Mesendoderm (in vitro differentiated cells): ENCODE measurements around the gene THSD7B.

Experiments used
- DNase-seq: peaks from one replicate; pipeline ENCODE4 v3.0.0; 2013
- H2AK5ac ChIP-seq: 2 replicates; pipeline ENCODE4 v1.6.1; 2013; ENCODE audit warnings: low read length, inconsistent platforms
- H2BK120ac ChIP-seq: 2 replicates; pipeline ENCODE4 v1.6.1; 2013; ENCODE audit warnings: low read depth, mild to moderate bottlenecking, low read length, moderate library complexity, mixed read lengths
- H2BK15ac ChIP-seq: replicated peaks from 2 replicates; pipeline ENCODE4 v1.6.1; 2013; ENCODE audit warnings: low read depth, mild to moderate bottlenecking, moderate library complexity
- H2BK5ac ChIP-seq: 2 replicates; pipeline ENCODE4 v1.6.1; 2013; ENCODE audit warnings: low read length, inconsistent platforms
- H3K18ac ChIP-seq: 2 replicates; pipeline ENCODE4 v1.6.1; 2013; ENCODE audit warnings: mild to moderate bottlenecking, low read length, mixed read lengths
- H3K23ac ChIP-seq: one replicate; pipeline ENCODE4 v1.6.1; 2013; ENCODE audit warnings: low read length
- H3K27ac ChIP-seq: 2 replicates; pipeline ENCODE4 v1.5.1; 2013; ENCODE audit warnings: low read depth, mild to moderate bottlenecking, inconsistent platforms, low read length, moderate library complexity
- H3K27me3 ChIP-seq: 2 replicates; pipeline ENCODE4 v1.6.1; 2013; ENCODE audit warnings: low read length, control low read depth, mild to moderate bottlenecking, inconsistent platforms; ENCODE audit not compliant: insufficient read depth, poor library complexity
- H3K36me3 ChIP-seq: 2 replicates; pipeline ENCODE4 v1.6.1; 2013; ENCODE audit warnings: low read length, inconsistent platforms; ENCODE audit not compliant: control insufficient read depth, insufficient read depth
- H3K4ac ChIP-seq: one replicate; pipeline ENCODE4 v1.6.1; 2013; ENCODE audit warnings: low read depth, mild to moderate bottlenecking, low read length, moderate library complexity
- H3K4me1 ChIP-seq: 2 replicates; pipeline ENCODE4 v1.6.1; 2013; ENCODE audit warnings: low read depth, low read length, inconsistent platforms; ENCODE audit not compliant: control insufficient read depth
- H3K4me2 ChIP-seq: 2 replicates; pipeline ENCODE4 v1.6.1; 2013; ENCODE audit warnings: low read length
- H3K4me3 ChIP-seq: 2 replicates; pipeline ENCODE4 v1.5.1; 2013; ENCODE audit warnings: mild to moderate bottlenecking, low read length
- H3K56ac ChIP-seq: one replicate; pipeline ENCODE4 v1.6.1; 2013; ENCODE audit warnings: low read length
- H3K79me1 ChIP-seq: 2 replicates; pipeline ENCODE4 v1.6.1; 2013; ENCODE audit warnings: low read length, inconsistent platforms
- H3K79me2 ChIP-seq: 2 replicates; pipeline ENCODE4 v1.6.1; 2013; ENCODE audit warnings: mild to moderate bottlenecking, low read length; ENCODE audit not compliant: control insufficient read depth, insufficient read depth
- H3K9ac ChIP-seq: 2 replicates; pipeline ENCODE4 v1.6.1; 2013; ENCODE audit warnings: low read length, inconsistent platforms
- H4K5ac ChIP-seq: one replicate; pipeline ENCODE4 v1.6.1; 2013; ENCODE audit warnings: low read length
- H4K8ac ChIP-seq: one replicate; pipeline ENCODE4 v1.6.1; 2013; ENCODE audit warnings: low read depth, mild to moderate bottlenecking, control low read depth, low read length, moderate library complexity
- WGBS: extraction: QIAGEN DNeasy Blood & Tissue Kit; methylation state at CpG from one replicate; pipeline ENCODE4 v1.1.7; 2013; ENCODE audit warnings: low lambda C conversion rate, missing lambda C conversion rate; ENCODE audit not compliant: insufficient coverage; ENCODE audit errors: extremely low coverage; 5-methylcytosine and 5-hydroxymethylcytosine counted together

Gene THSD7B

DNA sequence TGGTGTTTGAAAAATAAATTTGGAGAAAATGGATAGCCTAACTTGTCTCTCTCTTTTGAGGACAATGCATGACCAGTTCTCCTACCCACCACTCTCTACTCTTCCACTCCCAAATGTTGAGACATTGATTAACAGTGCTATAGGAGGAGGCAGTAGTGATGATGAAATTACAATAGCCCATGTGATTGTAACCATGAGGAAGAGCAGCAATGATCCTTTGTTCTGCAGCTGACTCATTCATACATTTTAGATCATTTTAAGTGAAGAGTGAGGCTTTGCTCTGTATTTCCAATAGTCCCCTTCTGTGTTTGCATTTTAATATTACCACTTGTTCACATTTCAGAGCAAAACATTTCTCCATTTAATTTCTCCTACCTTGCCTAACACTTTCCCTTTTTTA, 592.3 kb downstream of the THSD7B start:
- no peak for DNase-seq
- no peak overlapping the region for H3K4ac ChIP-seq
- no peaks in the 10 kb centered on the region for H3K79me2 ChIP-seq

DNA sequence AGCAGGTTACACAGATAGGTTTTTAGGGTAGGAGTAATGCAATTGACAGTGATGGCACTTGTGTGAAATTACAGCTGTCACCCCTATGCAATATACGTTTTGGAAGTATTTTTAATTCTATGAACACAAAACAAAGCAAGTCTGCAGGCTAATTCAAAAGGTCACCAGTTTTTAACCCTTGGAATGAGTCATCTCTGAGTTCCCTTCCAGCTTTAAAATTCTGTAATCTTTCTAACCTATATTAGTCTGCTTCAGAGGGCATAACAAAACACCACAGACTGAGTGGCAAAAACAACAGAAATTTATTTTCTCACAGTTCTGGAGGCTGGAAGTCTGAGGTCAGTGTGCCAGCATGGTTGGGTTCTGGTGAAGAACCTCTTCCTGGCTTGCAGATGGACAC, 602.0 kb downstream of the THSD7B start:
- Histone ChIP-seq H3K79me2 (no peaks in the 10 kb centered on the region), H3K4me3 (no peak overlapping the region), H3K4me1 (no peaks in the 10 kb centered on the region), H3K36me3 (no peaks in the 10 kb centered on the region), H3K4ac (no peak overlapping the region), H3K9ac (no peak overlapping the region), H4K5ac (no peak overlapping the region), H2AK5ac (no peak overlapping the region), H3K23ac (no peak overlapping the region), H3K56ac (no peak overlapping the region), H3K4me2 (no peak overlapping the region), H4K8ac (no peak overlapping the region), H3K79me1 (no peaks in the 10 kb centered on the region), H2BK5ac (no peak overlapping the region), H3K27ac (no peak overlapping the region), H3K27me3 (no peaks in the 10 kb centered on the region), H2BK120ac (no peak overlapping the region), H2BK15ac (no peak overlapping the region), H3K18ac (no peak overlapping the region)
- DNase-seq: no peak
- no CpG with 5 or more reads among the region's 1 CpG for whole genome bisulfite sequencing

More for the DNA sequence above, 592.3 kb downstream of the THSD7B start:
- H3K23ac ChIP-seq: no peak overlapping the region
- no peaks in the 10 kb centered on the region for H3K79me1 ChIP-seq
- no peak overlapping the region for H2BK15ac ChIP-seq
- no peak overlapping the region for H4K5ac ChIP-seq
- H4K8ac ChIP-seq: no peak overlapping the region
- H3K4me1 ChIP-seq: no peaks in the 10 kb centered on the region
- no peak overlapping the region for H3K56ac ChIP-seq
- H3K4me3 ChIP-seq: no peak overlapping the region
- H2AK5ac ChIP-seq: no peak overlapping the region
- no peak overlapping the region for H2BK5ac ChIP-seq
- H3K4me2 ChIP-seq: no peak overlapping the region
- H3K18ac ChIP-seq: no peak overlapping the region
- no peak overlapping the region for H3K27ac ChIP-seq
- H3K9ac ChIP-seq: no peak overlapping the region
- H3K27me3 ChIP-seq: no peaks in the 10 kb centered on the region
- H2BK120ac ChIP-seq: no peak overlapping the region
- no peaks in the 10 kb centered on the region for H3K36me3 ChIP-seq

DNA sequence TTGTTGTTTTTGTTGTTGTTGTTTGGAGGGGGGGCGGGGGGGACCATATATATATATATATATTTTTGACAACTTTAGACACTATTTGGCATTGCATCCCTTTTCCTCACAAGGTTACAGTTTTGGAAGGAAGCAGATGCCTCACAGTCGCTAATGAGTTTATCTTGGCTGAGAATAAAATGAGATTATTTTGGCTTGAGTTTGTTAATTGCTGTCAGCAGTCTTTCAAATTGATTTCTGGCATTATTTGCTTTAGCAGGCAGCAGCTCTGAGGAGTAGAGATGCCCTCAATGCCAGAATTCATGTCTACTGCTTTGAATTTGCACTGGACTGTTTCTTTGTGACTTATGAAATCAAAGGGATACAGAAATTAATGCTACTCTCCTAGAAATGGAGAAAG, 603.8 kb downstream of the THSD7B start:
- Histone ChIP-seq H3K4me2 (no peak overlapping the region), H3K4me3 (no peak overlapping the region), H3K36me3 (no peaks in the 10 kb centered on the region), H3K79me1 (no peaks in the 10 kb centered on the region), H3K4ac (no peak overlapping the region), H3K79me2 (no peaks in the 10 kb centered on the region), H3K27ac (no peak overlapping the region), H3K27me3 (no peaks in the 10 kb centered on the region), H3K56ac (no peak overlapping the region), H3K23ac (no peak overlapping the region), H3K9ac (no peak overlapping the region), H4K5ac (no peak overlapping the region), H2BK120ac (no peak overlapping the region), H3K18ac (no peak overlapping the region), H2BK5ac (no peak overlapping the region), H3K4me1 (no peaks in the 10 kb centered on the region), H4K8ac (no peak overlapping the region), H2AK5ac (no peak overlapping the region), H2BK15ac (no peak overlapping the region)
- no CpG with 5 or more reads among the region's 2 CpGs for WGBS
- DNase-seq: peak; percentile 14

DNA sequence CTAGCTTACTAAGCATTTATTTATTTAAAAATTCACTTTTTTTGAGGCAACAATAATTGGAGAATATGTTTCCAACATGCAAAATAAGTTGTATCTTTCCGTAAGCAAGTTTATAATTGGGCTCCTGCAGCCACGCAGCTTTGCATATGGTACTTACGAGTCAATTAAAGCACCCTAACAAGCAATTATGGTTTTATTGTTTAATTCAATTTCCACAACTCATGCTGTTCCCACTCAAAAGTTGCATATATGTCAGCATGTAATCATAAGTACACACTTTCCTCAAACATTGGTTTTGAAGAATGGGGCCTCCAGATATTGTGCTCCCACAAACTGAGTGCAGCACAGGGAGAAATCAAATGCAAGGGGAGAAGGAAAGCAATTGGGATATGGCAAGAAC, 613.8 kb downstream of the THSD7B start:
- no peak overlapping the region for H3K27ac ChIP-seq
- H2BK15ac ChIP-seq: no peak overlapping the region
- H3K9ac ChIP-seq: no peak overlapping the region
- no peaks in the 10 kb centered on the region for H3K79me1 ChIP-seq
- DNase-seq: no peak
- no peaks in the 10 kb centered on the region for H3K79me2 ChIP-seq
- H2BK5ac ChIP-seq: no peak overlapping the region
- H3K18ac ChIP-seq: no peak overlapping the region
- H3K27me3 ChIP-seq: no peaks in the 10 kb centered on the region
- H3K4me3 ChIP-seq: no peak overlapping the region
- H3K36me3 ChIP-seq: no peaks in the 10 kb centered on the region
- no CpG with 5 or more reads among the region's 3 CpGs for WGBS
- H4K8ac ChIP-seq: no peak overlapping the region
- H4K5ac ChIP-seq: no peak overlapping the region
- no peaks in the 10 kb centered on the region for H3K4me1 ChIP-seq
- no peak overlapping the region for H2BK120ac ChIP-seq
- no peak overlapping the region for H3K23ac ChIP-seq
- no peak overlapping the region for H2AK5ac ChIP-seq
- no peak overlapping the region for H3K4me2 ChIP-seq
- no peak overlapping the region for H3K4ac ChIP-seq
- H3K56ac ChIP-seq: no peak overlapping the region

DNA sequence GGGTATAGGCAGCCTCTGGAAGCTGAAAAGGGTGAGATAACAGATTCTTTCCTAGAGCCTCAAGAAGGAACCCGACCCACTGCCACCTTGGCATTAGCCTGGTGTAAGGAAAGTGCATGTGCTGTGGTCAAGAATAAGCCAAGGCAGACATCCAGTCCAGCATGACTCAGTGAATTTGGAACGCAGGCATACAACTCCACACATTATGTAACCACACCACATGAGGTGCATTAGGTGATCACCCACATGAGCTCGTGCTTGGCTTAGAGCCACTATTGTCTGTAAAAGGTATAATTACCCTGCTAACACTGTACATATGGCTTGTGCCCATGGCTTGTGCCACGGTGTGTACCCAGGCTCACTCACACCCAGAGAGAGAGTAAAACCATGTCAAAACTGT, 615.3 kb downstream of the THSD7B start:
- H3K27ac ChIP-seq: no peak overlapping the region
- no peaks in the 10 kb centered on the region for H3K79me1 ChIP-seq
- H4K8ac ChIP-seq: no peak overlapping the region
- WGBS: no CpG with 5 or more reads among the region's 4 CpGs
- H3K4me2 ChIP-seq: no peak overlapping the region
- H3K27me3 ChIP-seq: no peaks in the 10 kb centered on the region
- no peak overlapping the region for H4K5ac ChIP-seq
- H3K56ac ChIP-seq: no peak overlapping the region
- no peak overlapping the region for H2AK5ac ChIP-seq
- H3K23ac ChIP-seq: no peak overlapping the region
- no peaks in the 10 kb centered on the region for H3K4me1 ChIP-seq
- H3K18ac ChIP-seq: no peak overlapping the region
- no peak for DNase-seq
- H2BK15ac ChIP-seq: no peak overlapping the region
- no peak overlapping the region for H2BK120ac ChIP-seq
- H3K4me3 ChIP-seq: no peak overlapping the region
- H3K79me2 ChIP-seq: no peaks in the 10 kb centered on the region
- H3K4ac ChIP-seq: no peak overlapping the region
- H3K36me3 ChIP-seq: no peaks in the 10 kb centered on the region
- no peak overlapping the region for H3K9ac ChIP-seq
- H2BK5ac ChIP-seq: no peak overlapping the region

DNA sequence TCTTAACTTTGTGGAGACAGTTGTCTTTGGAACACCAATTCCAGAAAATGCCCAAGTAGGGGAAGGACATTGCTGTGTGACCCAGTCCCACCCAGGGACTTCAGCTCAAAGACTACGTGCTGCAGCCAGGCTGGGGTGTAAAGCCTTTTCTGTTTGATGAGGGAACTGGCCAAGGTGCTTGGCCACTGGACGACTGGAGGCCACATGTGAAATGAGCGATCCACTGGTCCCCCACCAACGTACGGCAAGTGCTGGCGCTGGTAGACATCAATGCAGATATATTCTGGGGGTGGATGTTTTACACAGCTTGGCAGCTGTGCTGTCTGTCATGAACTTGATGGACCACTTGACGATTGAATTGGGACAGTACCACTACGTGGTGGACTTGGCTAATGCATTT, 616.4 kb downstream of the THSD7B start:
- no CpG with 5 or more reads among the region's 8 CpGs for WGBS
- no peak overlapping the region for H2AK5ac ChIP-seq
- no peak overlapping the region for H3K27ac ChIP-seq
- no peaks in the 10 kb centered on the region for H3K79me2 ChIP-seq
- H2BK5ac ChIP-seq: no peak overlapping the region
- H3K56ac ChIP-seq: no peak overlapping the region
- H3K9ac ChIP-seq: no peak overlapping the region
- H3K18ac ChIP-seq: no peak overlapping the region
- no peak overlapping the region for H4K8ac ChIP-seq
- H3K4me1 ChIP-seq: no peaks in the 10 kb centered on the region
- no peak overlapping the region for H3K4me2 ChIP-seq
- H3K23ac ChIP-seq: no peak overlapping the region
- H3K27me3 ChIP-seq: no peaks in the 10 kb centered on the region
- H4K5ac ChIP-seq: no peak overlapping the region
- no peak overlapping the region for H3K4me3 ChIP-seq
- H2BK15ac ChIP-seq: no peak overlapping the region
- H3K4ac ChIP-seq: no peak overlapping the region
- no peaks in the 10 kb centered on the region for H3K79me1 ChIP-seq
- no peak overlapping the region for H2BK120ac ChIP-seq
- H3K36me3 ChIP-seq: no peaks in the 10 kb centered on the region
- DNase-seq: no peak
